HL-60 (cell line): Measurements from ENCODE around the gene FGF14.

Source experiments
- DNase-seq, 2 experiments: peaks; one replicate each; pipeline ENCODE4 v3.0.0-alpha.2; 2010 to 2020; ENCODE audit warnings: low read depth in 1 of 2, low spot score in 1 of 2
- H3K27ac ChIP-seq: fragments of 250-450 bp; sonication (Bioruptor Pico); replicated peaks from 2 replicates; pipeline ENCODE4 v1.5.1; 2020; ENCODE audit warnings: mild to moderate bottlenecking, moderate library complexity
- H3K27me3 ChIP-seq: fragments of 250-450 bp; sonication (Bioruptor Pico); 2 replicates; pipeline ENCODE4 v1.5.1; 2021; ENCODE audit warnings: mild to moderate bottlenecking, moderate library complexity; ENCODE audit not compliant: insufficient read depth, poor library complexity, severe bottlenecking
- H3K4me3 ChIP-seq: replicated peaks from 2 replicates; pipeline ENCODE4 v1.5.1; 2011; ENCODE audit warnings: mild to moderate bottlenecking, control low read depth, low read length; ENCODE audit not compliant: insufficient read depth
- GABPA ChIP-seq: IDR thresholded peaks from 2 replicates; pipeline ENCODE4 v1.6.1; 2012; ENCODE audit warnings: low read depth
- POLR2AphosphoS5 ChIP-seq: IDR thresholded peaks from 2 replicates; pipeline ENCODE4 v1.6.1; 2012; ENCODE audit warnings: low read depth
- REST ChIP-seq: IDR thresholded peaks from 2 replicates; pipeline ENCODE4 v1.6.1; 2012; ENCODE audit warnings: low read depth; ENCODE audit not compliant: insufficient replicate concordance
- SPI1 ChIP-seq: IDR thresholded peaks from 2 replicates; pipeline ENCODE4 v1.6.1; 2012; ENCODE audit warnings: low read depth, mild to moderate bottlenecking, borderline replicate concordance
- TF ChIP-seq, protein P1 (sequence below): IDR thresholded peaks from one replicate; pipeline ENCODE4 v1.5.1; 2011; ENCODE audit warnings: low read length, control low read depth, inconsistent platforms; ENCODE audit not compliant: insufficient read depth

Gene FGF14

GRCh38 chr13:102401265-102401664, 583 bp downstream of the FGF14 start:
- DNase-seq: no peak
- Histone ChIP-seq H3K4me3 (no peak overlapping the region), H3K27ac (no peak overlapping the region), H3K27me3 (peaks cover 65% of the 10 kb centered on the region)
- TF ChIP-seq GABPA: no peak
- TF ChIP-seq, protein P1, sequence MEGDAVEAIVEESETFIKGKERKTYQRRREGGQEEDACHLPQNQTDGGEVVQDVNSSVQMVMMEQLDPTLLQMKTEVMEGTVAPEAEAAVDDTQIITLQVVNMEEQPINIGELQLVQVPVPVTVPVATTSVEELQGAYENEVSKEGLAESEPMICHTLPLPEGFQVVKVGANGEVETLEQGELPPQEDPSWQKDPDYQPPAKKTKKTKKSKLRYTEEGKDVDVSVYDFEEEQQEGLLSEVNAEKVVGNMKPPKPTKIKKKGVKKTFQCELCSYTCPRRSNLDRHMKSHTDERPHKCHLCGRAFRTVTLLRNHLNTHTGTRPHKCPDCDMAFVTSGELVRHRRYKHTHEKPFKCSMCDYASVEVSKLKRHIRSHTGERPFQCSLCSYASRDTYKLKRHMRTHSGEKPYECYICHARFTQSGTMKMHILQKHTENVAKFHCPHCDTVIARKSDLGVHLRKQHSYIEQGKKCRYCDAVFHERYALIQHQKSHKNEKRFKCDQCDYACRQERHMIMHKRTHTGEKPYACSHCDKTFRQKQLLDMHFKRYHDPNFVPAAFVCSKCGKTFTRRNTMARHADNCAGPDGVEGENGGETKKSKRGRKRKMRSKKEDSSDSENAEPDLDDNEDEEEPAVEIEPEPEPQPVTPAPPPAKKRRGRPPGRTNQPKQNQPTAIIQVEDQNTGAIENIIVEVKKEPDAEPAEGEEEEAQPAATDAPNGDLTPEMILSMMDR: no peak
- no peak for TF ChIP-seq SPI1
- no peak for TF ChIP-seq REST
- TF ChIP-seq POLR2AphosphoS5: no peak

DNA sequence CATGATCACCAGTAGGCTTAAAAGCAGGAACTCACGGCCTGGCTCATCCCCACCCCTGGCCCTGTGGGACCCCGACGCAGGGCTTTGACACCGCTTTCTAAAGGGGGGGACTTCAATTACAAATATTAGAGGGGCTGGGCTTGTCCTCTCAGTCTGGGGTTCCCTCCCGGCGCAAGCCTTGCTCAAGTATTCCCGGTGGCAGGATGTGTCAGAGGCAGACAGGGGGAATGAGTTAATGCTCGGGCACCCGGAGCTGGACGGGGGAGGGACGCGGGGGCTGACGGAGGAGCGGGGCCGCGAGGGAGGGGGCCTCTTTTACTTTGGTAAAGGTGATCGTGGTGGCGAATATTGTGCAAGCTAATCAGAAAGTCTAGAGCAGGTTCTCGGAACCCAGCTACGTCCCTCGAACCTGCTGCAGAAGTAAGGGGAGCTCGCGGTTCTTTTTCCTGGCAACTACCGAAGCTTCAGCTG, 1.1 kb downstream of the FGF14 start:
- TF ChIP-seq, protein P1: no peak
- TF ChIP-seq REST (no peak), GABPA (no peak), SPI1 (no peak), POLR2AphosphoS5 (no peak)
- Histone ChIP-seq H3K27me3 (peaks cover 65% of the 10 kb centered on the region), H3K4me3 (no peak overlapping the region), H3K27ac (no peak overlapping the region)
- no peak for DNase-seq

GRCh38 chr13:102399791-102400674, 1.8 kb downstream of the FGF14 start:
- no peak overlapping the region for H3K27ac ChIP-seq
- no peak for TF ChIP-seq POLR2AphosphoS5
- TF ChIP-seq SPI1: no peak
- TF ChIP-seq, protein P1: no peak
- H3K4me3 ChIP-seq: peak overlapping the region; percentile 21
- DNase-seq: peak in 1 of 2 experiments; percentile 16
- H3K27me3 ChIP-seq: peaks cover 61% of the 10 kb centered on the region
